Astrocyte of the spinal cord (primary cell): Measurements from ENCODE around the gene ZC3H13.

ENCODE experiments used
- DNase-seq: peaks from one replicate; pipeline ENCODE4 v3.0.0; 2011; ENCODE audit warnings: low read depth, low spot score
- H3K4me3 ChIP-seq: 2 replicates; pipeline ENCODE4 v1.5.1; 2011; ENCODE audit warnings: low read depth, mild to moderate bottlenecking, low read length, moderate library complexity
- CTCF ChIP-seq: IDR thresholded peaks from 2 replicates; pipeline ENCODE4 v1.5.1; 2012; ENCODE audit warnings: low read depth, mild to moderate bottlenecking, low read length, inconsistent platforms
- in situ Hi-C: cut with HindIII; loops from 2 replicates; pipeline ENCODE4 v1.10.0; 2017; ENCODE audit warnings: low sequenced_read_pairs

Gene ZC3H13

DNA sequence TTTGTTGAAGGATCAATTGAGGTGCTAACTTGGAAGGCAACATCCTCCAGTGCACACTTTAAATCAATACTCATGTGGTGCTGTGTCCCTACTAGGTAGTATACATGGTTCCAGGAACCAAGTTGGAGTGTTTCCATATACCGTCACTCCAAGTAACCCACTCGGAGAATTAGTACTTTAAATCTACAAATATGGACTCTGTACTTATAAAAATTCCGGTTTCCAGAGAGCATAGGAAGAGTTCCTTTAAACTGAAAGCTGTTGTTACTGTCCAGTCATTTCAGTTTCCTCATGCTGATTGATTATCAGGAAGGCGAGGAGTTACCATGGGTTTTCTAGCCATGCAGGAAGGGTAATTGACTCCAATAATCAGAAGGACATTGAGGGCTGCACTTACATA lies 45.1 kb upstream of the ZC3H13 start:
- in situ Hi-C loops = no loop called here
- DNase-seq = no peak
- no peak overlapping the region for H3K4me3 ChIP-seq
- no peak for TF ChIP-seq CTCF

GRCh38 chr13:46097015-46097414 lies 44.5 kb upstream of the ZC3H13 start:
- no peak for TF ChIP-seq CTCF
- H3K4me3 ChIP-seq = no peak overlapping the region
- DNase-seq = no peak
- in situ Hi-C loops = no loop called here

DNA sequence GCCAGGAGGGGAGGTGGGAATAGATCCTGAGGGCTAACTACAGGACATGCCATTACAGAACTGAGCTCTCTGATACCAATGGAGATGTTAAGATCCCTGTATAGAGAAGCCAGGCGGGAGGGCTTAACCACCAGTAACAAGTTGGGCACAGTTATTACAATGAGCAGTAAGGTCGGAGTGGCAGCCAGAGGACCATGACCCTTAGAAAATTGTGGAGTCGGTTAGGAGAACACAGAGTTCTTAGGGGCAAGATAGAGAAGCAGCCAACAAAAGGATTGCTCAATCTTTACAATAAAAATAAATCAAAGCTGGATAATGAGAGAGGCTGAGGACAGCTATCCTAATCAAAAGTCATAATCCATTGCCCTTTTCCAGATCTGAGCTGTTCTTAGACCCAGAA lies 41.9 kb upstream of the ZC3H13 start:
- H3K4me3 ChIP-seq = no peak overlapping the region

DNA sequence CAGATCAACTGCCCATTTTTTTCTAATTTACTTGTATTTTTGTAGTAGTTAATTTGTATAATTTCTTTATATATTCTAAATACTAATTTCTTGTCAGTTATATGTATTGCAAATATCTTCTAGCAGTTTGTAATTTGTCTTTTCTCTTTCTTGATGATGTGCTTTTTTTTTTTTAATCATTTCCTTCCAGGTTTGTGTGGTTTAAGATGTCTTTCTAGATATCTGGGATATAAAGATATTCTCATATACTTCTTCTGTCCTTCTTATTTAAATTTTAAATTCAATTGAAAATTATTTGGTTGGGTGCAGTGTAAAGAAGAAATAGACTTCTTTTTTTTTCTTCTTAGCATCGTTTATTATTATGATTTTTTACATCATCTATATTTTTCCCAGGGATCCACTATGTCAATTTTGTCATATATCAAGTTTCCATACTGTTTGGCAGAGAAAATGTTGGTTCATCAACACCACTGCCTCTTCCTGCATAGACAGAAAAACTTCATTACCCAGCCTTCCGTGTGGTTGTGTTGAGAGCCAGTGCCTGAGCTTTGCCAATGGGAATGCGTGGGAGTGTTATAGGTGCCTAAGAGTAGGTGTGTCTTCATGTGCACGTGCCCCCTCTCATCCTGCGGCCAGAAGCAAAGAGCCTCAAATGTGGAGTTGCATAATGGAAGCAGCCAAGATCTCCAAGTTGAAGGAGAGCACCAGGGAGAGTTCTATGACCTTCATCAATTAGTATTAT lies 36.4 kb upstream of the ZC3H13 start:
- H3K4me3 ChIP-seq = no peak overlapping the region
- DNase-seq = no peak
- in situ Hi-C loops = no loop called here
- no peak for TF ChIP-seq CTCF

More for the DNA sequence above, 41.9 kb upstream of the ZC3H13 start:
- no peak for DNase-seq
- in situ Hi-C loops = no loop called here
- TF ChIP-seq CTCF = no peak

DNA sequence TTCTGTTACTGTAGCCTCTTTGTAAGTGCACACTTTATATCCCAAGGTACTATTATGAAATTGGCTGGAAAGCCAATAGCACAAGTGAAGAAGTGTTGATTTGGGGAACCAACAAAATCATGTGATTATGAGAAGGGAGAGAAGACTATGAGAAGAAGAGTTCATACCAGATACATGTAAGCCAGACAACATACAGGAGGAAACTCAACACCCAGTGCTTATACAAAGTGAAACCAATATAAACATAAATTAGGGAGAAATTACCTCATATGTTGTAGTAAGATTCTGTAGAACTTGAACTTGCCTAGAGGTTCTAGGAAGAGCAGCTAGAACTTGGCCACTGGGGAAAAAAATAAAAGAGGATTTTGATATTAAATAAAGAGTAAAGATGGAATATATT lies 34.9 kb upstream of the ZC3H13 start:
- in situ Hi-C loops = no loop called here
- no peak for DNase-seq
- no peak for TF ChIP-seq CTCF
- H3K4me3 ChIP-seq = no peak overlapping the region

- H3K4me3 ChIP-seq = no peak overlapping the region
- in situ Hi-C loops = no loop called here
- TF ChIP-seq CTCF = no peak
- DNase-seq = no peak
Observed at GRCh38 chr13:46086985-46087384, 34.4 kb upstream of the ZC3H13 start.
